Tibial nerve (tissue), 4 donors: ENCODE data around the gene TOM1L2. TPM values are rescaled to one million over a fixed set of nuclear protein-coding genes. Genes with fewer than 3 reads are reported as not detected.

Experiments
- DNase-seq, 2 donors: peaks; one replicate each; pipeline ENCODE4 v3.0.0-alpha.2; 2019; ENCODE audit warnings: low spot score in 2 of 2
- H3K27ac ChIP-seq, 4 donors: fragments of 200-600 bp; sonication (generic) in 3 of 4; one replicate each; pipeline ENCODE4 v1.5.1; 2017 to 2019; ENCODE audit warnings: mild to moderate bottlenecking in 1 of 4
- H3K27me3 ChIP-seq, 2 donors: fragments of 200-600 bp; sonication (generic) in 1 of 2; one replicate each; pipeline versions ENCODE4 v1.5.1 to v1.6.0; 2017 to 2019
- H3K36me3 ChIP-seq, 3 donors: fragments of 200-600 bp; sonication (generic); one replicate each; pipeline ENCODE4 v1.5.1; 2018 to 2019
- H3K4me1 ChIP-seq, 4 donors: fragments of 200-600 bp; sonication (generic) in 3 of 4; one replicate each; pipeline ENCODE4 v1.5.1; 2017 to 2019
- H3K4me3 ChIP-seq, 4 donors: fragments of 200-600 bp; sonication (generic) in 3 of 4; one replicate each; pipeline ENCODE4 v1.5.1; 2017 to 2019; ENCODE audit warnings: mild to moderate bottlenecking in 1 of 4, moderate library complexity in 1 of 4
- H3K9me3 ChIP-seq, 4 donors: fragments of 200-600 bp; sonication (generic) in 3 of 4; one replicate each; pipeline ENCODE4 v1.5.1; 2017 to 2019
- EP300 ChIP-seq, 2 donors: sonication (generic); formaldehyde crosslinking; IDR thresholded peaks; one replicate each; pipeline ENCODE4 v1.6.1; 2017; ENCODE audit warnings: antibody characterized with exemption in 2 of 2, mild to moderate bottlenecking in 1 of 2
- POLR2A ChIP-seq, 2 donors: fragments of 450-650 bp; IDR thresholded peaks; one replicate each; pipeline ENCODE4 v1.6.1; 2017; ENCODE audit warnings: antibody characterized with exemption in 2 of 2, mild to moderate bottlenecking in 2 of 2, moderate library complexity in 2 of 2
- WGBS, 2 donors: methylation state at CpG; one replicate each; pipeline ENCODE4 v1.1.5; 2018; 5-methylcytosine and 5-hydroxymethylcytosine counted together
- small RNA-seq: library from RNA; depleted of rRNA; stranded (forward); fragments of <200 nt; gene quantifications from one replicate; pipeline ENCODE3, GENCODE V24; 2016
- total RNA-seq, 4 donors: library from RNA; depleted of rRNA; stranded (reverse); fragments of >200 nt; gene quantifications; one replicate each; pipeline ENCODE4 v1.1.0, GENCODE V29; 2016

TOM1L2 gene
- total RNA-seq, 4 donors from 2014 or later = 83.4 to 109 (median 96.8) TPM

- Histone ChIP-seq H3K4me3 (no peak overlapping the region), H3K36me3 (peaks cover 0 to 66% (median 3%) of the 10 kb centered on the region in 3 donors), H3K9me3 (no peaks in the 10 kb centered on the region), H3K27ac (no peak overlapping the region), H3K27me3 (no peaks in the 10 kb centered on the region), H3K4me1 (peaks cover 0 to 48% (median 20%) of the 10 kb centered on the region in 4 donors)
- DNase-seq = no peak
- WGBS, 2 donors = 94 to 95% methylated on average over 23 to 30 of the region's 31 CpGs
- TF ChIP-seq EP300 (IDR thresholded peaks at IDR 0.05) (no peak), POLR2A (IDR thresholded peaks at IDR 0.05) (no peak)
Measured at GRCh38 chr17:17794382-17794781, 177.8 kb downstream of the TOM1L2 start.

Small RNA genes within 50 kb of the gene (small RNA-seq; reads per million reads assigned to genes)
- 0.28 reads per million for gene MIR33B
- gene MIR6777 = 0.85 reads per million

Other genes with a start within 250 kb of the TOM1L2 start
- 100 to 1,000 TPM; 115 to 253 (median 191) TPM for gene SREBF1, start 135.4 kb downstream of the TOM1L2 start, total RNA-seq
- gene DRC3, start 462 bp upstream of the TOM1L2 start, total RNA-seq = 1 to 10 TPM; 4.3 to 8.6 (median 6.0) TPM
- gene ATPAF2, start 66.8 kb upstream of the TOM1L2 start, total RNA-seq = 10 to 100 TPM; 24.0 to 43.7 (median 35.5) TPM
- gene GID4, start 67.0 kb upstream of the TOM1L2 start, total RNA-seq = 10 to 100 TPM; 13.2 to 19.4 (median 16.0) TPM
- 10 to 100 TPM; 29.5 to 55.1 (median 43.3) TPM for gene DRG2, start 115.5 kb upstream of the TOM1L2 start, total RNA-seq
- gene MYO15A, start 136.4 kb upstream of the TOM1L2 start, total RNA-seq = 1 to 10 TPM; 2.3 to 7.5 (median 2.9) TPM
- 100 to 1,000 TPM in 1 of 4 donors, 10 to 100 TPM in 3; 73.9 to 110 (median 93.6) TPM for gene ALKBH5, start 211.4 kb upstream of the TOM1L2 start, total RNA-seq